GM10266 (cell line): ENCODE data around the gene DBI.

ENCODE experiments used
- DNase-seq: peaks from one replicate; pipeline ENCODE4 v3.0.0; 2012; ENCODE audit errors: extremely low spot score
- CTCF ChIP-seq: IDR thresholded peaks from 2 replicates; pipeline ENCODE4 v1.5.1; 2012; ENCODE audit warnings: mild to moderate bottlenecking, low read depth; ENCODE audit not compliant: control insufficient read depth, insufficient read depth; ENCODE audit errors: missing control alignments

Gene DBI

GRCh38 chr2:119417908-119418307 lies 51.1 kb downstream of the DBI start:
- no peak for TF ChIP-seq CTCF

GRCh38 chr2:119419065-119419464 lies 52.3 kb downstream of the DBI start:
- TF ChIP-seq CTCF, result no peak
- DNase-seq, result no peak

More at GRCh38 chr2:119417908-119418307, 51.1 kb downstream of the DBI start:
- no peak for DNase-seq

- no peak for DNase-seq
- no peak for TF ChIP-seq CTCF
Observed at GRCh38 chr2:119419803-119420508, 53.2 kb downstream of the DBI start.

GRCh38 chr2:119421304-119421703 lies 54.5 kb downstream of the DBI start:
- no peak for DNase-seq
- no peak for TF ChIP-seq CTCF

GRCh38 chr2:119421741-119422140 lies 55.0 kb downstream of the DBI start:
- TF ChIP-seq CTCF, result no peak
- no peak for DNase-seq
